ENCODE measurements around the gene TRPM3.

DNA sequence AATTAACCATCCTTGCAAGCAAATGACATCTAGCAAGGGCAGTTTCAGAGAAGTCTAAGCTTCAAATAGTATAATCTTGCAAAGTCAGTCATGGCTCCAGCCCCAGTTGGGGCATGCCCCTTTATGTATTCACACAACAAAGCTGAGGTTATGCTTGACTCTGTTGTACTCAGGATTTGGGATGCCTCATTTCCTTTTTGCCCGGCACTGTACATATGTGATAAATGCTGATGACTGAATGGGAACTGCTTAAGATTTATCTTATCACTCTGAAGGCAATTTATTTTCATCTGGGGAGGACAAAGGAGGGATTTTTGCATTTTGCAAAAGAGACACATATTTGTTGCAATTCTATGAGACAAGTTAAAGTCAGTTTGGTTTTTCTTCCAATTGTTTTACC, 219.2 kb downstream of the TRPM3 start:
- TF ChIP-seq, protein P1, sequence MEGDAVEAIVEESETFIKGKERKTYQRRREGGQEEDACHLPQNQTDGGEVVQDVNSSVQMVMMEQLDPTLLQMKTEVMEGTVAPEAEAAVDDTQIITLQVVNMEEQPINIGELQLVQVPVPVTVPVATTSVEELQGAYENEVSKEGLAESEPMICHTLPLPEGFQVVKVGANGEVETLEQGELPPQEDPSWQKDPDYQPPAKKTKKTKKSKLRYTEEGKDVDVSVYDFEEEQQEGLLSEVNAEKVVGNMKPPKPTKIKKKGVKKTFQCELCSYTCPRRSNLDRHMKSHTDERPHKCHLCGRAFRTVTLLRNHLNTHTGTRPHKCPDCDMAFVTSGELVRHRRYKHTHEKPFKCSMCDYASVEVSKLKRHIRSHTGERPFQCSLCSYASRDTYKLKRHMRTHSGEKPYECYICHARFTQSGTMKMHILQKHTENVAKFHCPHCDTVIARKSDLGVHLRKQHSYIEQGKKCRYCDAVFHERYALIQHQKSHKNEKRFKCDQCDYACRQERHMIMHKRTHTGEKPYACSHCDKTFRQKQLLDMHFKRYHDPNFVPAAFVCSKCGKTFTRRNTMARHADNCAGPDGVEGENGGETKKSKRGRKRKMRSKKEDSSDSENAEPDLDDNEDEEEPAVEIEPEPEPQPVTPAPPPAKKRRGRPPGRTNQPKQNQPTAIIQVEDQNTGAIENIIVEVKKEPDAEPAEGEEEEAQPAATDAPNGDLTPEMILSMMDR (IDR thresholded peaks at IDR 0.05; ENCODE audit: low read depth, low read length, missing input control), result no peak
- no peak for TF ChIP-seq JUND (IDR thresholded peaks at IDR 0.05)
- no peak for TF ChIP-seq RXRA (IDR thresholded peaks at IDR 0.05)
- TF ChIP-seq, protein P2, sequence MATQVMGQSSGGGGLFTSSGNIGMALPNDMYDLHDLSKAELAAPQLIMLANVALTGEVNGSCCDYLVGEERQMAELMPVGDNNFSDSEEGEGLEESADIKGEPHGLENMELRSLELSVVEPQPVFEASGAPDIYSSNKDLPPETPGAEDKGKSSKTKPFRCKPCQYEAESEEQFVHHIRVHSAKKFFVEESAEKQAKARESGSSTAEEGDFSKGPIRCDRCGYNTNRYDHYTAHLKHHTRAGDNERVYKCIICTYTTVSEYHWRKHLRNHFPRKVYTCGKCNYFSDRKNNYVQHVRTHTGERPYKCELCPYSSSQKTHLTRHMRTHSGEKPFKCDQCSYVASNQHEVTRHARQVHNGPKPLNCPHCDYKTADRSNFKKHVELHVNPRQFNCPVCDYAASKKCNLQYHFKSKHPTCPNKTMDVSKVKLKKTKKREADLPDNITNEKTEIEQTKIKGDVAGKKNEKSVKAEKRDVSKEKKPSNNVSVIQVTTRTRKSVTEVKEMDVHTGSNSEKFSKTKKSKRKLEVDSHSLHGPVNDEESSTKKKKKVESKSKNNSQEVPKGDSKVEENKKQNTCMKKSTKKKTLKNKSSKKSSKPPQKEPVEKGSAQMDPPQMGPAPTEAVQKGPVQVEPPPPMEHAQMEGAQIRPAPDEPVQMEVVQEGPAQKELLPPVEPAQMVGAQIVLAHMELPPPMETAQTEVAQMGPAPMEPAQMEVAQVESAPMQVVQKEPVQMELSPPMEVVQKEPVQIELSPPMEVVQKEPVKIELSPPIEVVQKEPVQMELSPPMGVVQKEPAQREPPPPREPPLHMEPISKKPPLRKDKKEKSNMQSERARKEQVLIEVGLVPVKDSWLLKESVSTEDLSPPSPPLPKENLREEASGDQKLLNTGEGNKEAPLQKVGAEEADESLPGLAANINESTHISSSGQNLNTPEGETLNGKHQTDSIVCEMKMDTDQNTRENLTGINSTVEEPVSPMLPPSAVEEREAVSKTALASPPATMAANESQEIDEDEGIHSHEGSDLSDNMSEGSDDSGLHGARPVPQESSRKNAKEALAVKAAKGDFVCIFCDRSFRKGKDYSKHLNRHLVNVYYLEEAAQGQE (IDR thresholded peaks at IDR 0.05), result no peak
- TF ChIP-seq FOXA2 (IDR thresholded peaks at IDR 0.05), result no peak
- TF ChIP-seq, protein P3, sequence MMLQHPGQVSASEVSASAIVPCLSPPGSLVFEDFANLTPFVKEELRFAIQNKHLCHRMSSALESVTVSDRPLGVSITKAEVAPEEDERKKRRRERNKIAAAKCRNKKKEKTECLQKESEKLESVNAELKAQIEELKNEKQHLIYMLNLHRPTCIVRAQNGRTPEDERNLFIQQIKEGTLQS (IDR thresholded peaks at IDR 0.05), result no peak
- no peak for TF ChIP-seq HNF4A (conservative IDR thresholded peaks at IDR 0.05)
- TF ChIP-seq YY1 (IDR thresholded peaks at IDR 0.05), result no peak
- no peak for TF ChIP-seq SP1 (IDR thresholded peaks at IDR 0.05)
- no peak for TF ChIP-seq TAF1 (conservative IDR thresholded peaks at IDR 0.05)
- no peak for TF ChIP-seq NR2F2 (IDR thresholded peaks at IDR 0.05)
- TF ChIP-seq RAD21 (IDR thresholded peaks at IDR 0.05), result no peak
- TF ChIP-seq FOXA1 (IDR thresholded peaks at IDR 0.05), result no peak

All from liver (tissue), 3 donors.